ENCODE results near the gene RPP25.
"Not testable (repeated sequence)": the region's sequence is repeated elsewhere in the genome, so short reads cannot be mapped to it uniquely, and the experiment has no call there.

Gene RPP25

GRCh38 chr15:74962671-74963070 lies 6.1 kb upstream of the RPP25 start:
- DNase-seq (ENCODE audit: low read depth in 2 of 2), result no peak

DNA sequence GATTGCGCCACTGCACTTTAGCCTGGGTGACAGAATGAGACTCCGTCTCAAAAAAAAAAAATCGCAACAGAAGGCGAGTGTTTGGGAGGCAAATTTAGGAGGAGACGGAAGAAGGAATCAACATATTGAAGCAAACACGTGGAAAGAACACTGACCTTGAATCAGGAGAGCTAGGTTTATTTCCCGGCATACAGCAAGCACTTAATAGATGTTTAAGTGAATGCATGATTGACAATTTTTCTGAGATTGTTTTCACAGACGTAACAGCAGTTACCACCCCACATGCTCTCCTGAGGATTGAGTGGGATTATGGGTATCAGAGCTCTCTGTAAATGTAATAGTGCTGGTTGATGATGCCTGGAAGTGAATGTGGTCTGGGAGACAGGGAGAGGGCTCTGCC lies 5.6 kb upstream of the RPP25 start:
- no peak for DNase-seq (ENCODE audit: low read depth in 2 of 2)

GRCh38 chr15:74961616-74962015 lies 5.0 kb upstream of the RPP25 start:
- DNase-seq (ENCODE audit: low read depth in 2 of 2), result no peak

DNA sequence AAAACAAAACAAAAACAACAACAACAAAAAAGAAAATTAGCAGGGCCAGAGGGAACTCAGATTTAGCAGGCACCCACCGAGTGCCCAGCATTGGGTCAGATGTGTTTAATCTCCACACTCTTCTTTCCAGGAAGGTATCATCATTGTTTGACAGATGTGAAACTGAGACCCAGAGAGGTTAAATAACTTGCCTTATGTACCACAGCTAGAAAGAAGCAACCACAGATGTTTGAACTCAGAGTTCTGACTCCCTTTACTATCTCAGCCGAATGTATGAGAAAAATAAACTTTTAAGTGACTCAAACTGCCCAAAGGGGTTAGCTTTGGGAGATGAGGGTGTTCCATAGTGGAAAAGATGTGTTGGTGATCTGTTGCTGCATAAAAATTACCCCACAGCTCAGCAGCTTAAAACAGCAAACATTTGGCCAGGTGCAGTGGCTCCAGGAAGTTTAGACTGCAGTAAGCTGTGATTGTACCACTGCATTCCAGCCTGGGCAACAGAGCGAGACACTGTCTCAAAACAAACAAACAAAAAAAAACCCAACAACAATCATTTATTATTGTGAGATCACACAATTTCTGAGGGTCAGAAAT lies 4.5 kb upstream of the RPP25 start:
- no peak for DNase-seq (ENCODE audit: low read depth in 2 of 2)

GRCh38 chr15:74960286-74960685 lies 3.7 kb upstream of the RPP25 start:
- DNase-seq (ENCODE audit: low read depth in 2 of 2), result no peak

DNA sequence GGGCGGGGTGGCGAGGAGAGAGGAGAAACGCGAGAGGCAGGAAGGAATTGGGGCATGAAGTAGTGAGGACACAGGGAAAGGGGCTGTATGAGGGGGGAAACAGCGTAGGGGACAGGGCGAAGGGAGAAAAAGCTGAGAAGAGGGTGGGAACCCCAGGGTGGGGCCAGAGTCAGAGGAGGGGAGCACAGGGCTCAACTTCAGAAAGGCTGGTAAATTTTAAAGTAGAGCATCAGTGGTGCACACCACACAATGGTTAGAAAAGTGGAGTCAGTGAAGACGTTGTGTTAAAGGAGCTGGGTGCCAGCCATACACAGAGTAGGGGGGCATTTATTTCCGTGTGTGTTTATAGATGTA lies 3.0 kb upstream of the RPP25 start:
- no peak for DNase-seq (ENCODE audit: low read depth in 2 of 2)

GRCh38 chr15:74958908-74959585 lies 2.5 kb upstream of the RPP25 start:
- no peak for DNase-seq (ENCODE audit: low read depth in 2 of 2)

DNA sequence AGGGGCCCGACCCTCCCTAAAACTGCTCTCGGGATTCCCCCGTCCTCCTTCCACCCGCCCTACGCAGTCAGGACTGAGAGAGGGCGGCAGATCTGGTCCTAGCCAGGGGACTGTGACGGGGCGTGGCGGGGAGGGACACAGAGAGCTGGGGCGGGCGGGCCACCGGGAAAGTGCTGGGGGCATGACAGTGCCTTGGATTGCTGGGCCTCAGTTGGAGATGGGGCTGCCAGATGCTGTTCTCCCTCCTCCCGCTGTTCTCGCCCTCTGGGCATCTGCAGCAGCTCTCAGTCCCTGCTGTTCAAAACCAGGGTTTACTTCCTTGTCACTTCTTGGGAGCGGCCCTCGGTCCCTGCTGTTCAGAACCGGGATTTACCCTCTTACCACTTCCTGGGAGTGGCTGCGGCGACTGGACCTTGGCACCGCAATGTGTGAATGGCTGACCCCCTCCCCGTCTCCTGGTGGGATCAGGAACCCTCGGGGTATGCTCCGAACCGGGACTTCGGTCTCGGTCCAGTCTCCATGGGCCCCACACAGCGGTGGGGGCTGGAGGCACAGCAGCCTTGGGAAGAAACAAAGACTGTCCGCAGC lies 1.8 kb upstream of the RPP25 start:
- no peak for DNase-seq (ENCODE audit: low read depth in 2 of 2)

GRCh38 chr15:74957476-74958035 lies 984 bp upstream of the RPP25 start:
- DNase-seq (ENCODE audit: low read depth in 2 of 2), result no peak

DNA sequence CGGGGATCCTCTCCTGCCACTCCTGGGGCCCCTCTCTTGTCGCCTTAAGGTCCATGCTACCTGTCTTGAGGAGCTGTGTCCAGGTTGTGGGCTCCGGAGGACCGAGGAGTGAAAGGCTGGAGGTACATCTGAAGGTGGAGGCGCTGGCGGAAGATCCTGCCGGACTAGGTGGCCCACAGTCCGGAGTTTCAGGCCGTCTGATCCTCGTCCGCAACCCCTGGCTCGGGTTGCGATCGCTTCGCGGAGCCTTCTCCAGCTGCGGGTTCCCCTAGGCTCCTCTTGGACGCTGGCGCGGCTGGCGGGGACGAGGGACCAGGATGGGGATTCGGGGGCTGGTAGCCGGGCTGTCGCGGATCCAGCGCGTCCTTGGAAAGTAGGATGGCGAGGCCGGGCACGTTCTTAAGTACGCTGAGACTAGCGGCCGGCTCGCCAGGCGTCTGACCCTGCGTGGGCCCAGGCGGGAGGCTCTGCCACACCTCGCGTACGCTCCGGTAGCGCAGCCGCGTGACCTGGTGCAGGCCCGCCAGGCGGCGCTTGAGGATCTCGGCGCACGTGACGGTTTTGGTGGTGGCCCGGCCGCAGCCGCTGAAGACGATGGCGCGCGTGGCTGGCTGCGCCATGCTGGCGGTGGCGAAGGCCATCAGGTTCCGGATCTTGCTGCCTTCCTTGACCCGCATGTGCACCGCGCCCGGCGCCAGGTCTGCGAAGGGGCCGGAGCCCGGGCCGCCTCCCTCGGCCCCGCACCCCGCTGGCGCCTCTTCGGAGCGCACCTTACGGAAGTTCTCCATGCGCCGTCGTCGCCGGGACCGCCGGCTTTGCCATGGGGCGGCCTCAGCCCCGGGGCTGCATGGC lies 550 bp downstream of the RPP25 start:
- DNase-seq (ENCODE audit: low read depth in 2 of 2), result peak; percentile 59 to 64

DNA sequence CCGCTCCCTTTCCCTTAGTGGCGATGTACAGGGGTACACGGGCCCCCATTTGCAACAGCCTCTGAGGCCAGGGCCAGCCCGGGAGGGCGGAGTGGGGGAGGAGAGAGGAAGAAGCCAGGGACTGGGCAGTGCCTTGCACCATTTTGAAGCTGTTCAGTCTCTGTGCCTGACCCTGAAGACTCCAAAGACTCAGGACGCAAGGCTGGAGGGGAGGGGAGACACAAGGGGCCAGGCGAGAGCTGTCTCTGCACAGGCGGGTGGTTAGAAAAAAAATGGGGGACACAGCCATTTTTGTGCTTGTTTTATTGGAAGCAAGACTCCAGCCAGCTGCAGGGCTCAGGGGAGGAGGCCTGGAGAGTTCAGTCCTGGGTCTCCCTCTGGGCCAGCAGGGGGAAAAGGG lies 1.6 kb downstream of the RPP25 start:
- no peak for DNase-seq (ENCODE audit: low read depth in 2 of 2)

GRCh38 chr15:74954515-74954914 lies 2.1 kb downstream of the RPP25 start:
- DNase-seq (ENCODE audit: low read depth in 2 of 2), result no peak

- no peak for DNase-seq (ENCODE audit: low read depth in 2 of 2)
Observed at GRCh38 chr15:74951006-74951405, 5.6 kb downstream of the RPP25 start.

DNA sequence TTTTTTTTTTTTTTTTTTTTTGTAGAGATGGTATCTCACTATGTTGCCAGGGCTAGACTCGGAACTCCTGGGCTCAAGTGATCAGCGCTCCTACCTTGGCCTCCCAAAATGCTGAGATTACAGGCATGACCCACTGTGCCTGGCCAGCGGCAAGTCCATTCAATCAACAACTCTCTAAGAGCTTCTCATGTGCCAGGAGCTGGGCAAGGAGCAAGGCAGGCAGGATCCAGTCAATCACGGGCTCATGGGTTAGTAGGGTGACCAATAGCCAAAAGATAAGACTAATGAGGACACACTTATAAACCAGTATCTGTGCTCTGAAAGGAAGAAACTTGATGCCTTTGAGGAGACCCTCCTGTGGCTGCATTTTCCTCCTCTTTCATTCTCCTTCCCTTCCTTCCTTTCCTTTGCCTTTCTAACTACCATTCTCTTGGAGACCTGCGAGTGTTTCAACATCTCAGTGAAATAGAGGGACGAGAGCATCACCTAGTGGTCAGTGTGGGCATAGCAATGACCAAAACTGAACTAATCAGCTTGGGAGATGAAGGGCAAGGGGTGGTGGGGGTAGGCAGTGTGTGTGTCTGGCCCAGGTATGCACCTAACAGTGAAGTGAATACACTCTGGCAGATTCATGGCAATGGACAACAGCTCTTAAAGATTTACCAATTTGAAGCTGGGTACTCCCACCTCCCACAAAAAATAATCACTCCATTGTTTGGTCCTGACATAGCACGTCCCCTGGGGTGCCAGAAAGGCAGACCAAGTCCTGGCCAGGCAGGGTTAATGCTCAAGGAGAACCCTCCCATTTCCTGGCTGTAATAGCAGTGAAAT lies 6.3 kb downstream of the RPP25 start:
- peak; percentile 48 to 67 for DNase-seq (ENCODE audit: low read depth in 2 of 2)

DNA sequence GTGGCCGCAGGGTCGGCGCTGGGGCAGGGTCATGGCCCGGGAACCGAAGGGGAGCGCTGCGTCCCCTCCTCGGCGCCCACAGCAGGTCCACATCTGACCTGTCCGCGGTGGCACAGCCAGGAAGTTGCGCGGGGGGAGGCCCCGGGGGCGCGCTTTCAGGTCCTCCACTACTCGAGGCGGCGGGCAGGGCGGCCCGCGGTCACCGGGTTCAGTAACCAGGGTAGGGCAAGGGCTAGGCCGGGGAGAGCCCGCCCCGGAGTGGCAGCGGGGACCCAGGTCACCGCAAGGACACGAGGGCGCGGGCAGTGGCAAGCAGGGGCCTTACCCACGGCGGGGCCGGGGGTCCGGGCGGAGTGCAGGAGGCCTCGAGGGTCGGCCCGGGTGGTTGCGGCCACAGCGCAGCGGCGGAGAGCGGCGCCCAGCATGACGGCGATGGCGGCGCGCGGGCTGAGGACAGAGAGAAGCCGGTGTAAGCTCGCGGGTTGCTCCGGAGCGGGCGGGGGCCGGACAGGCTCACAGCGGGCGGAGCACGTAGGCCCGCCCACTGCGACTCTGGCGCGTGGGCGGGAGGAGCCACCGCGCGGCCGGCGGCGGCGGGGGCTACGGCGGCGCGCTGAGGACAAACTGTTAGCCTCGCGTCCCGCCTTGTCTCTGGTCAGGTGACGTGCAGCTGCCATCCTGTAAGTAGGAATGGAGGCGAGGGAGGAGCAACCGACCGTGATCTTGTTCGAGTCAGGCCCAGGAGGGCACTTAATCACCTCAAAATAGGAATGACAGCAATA lies 18.8 kb downstream of the RPP25 start, which contains the start of gene COX5A:
Gene COX5A (minus strand): TSS at position 484 of the 782 bp plus-strand sequence. CDS start 59 bp downstream, at position 425.
- peak; percentile 86 to 89 for DNase-seq (ENCODE audit: low read depth in 2 of 2)

DNA sequence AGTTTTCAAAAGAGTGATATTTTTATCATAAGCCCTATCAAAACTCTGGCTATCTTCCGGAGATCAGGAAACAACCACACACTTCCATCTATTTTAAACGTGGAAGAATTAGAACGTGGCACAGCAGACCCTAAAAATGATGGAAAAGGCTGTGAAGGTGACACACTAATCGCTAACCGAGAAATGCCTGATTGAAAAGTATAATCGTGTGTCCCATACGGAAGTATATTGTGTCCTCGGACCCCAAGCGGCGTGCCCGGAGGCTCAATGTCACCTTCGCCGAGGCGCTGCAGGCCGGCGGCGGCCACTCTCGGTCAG lies 19.3 kb downstream of the RPP25 start:
- DNase-seq (ENCODE audit: low read depth in 2 of 2), result no peak

- DNase-seq (ENCODE audit: low read depth in 2 of 2), result not testable (repeated sequence)
Observed at GRCh38 chr15:74935193-74935592, 21.4 kb downstream of the RPP25 start.

- no peak for DNase-seq (ENCODE audit: low read depth in 2 of 2)
Observed at GRCh38 chr15:74933573-74933972, 23.0 kb downstream of the RPP25 start.

DNA sequence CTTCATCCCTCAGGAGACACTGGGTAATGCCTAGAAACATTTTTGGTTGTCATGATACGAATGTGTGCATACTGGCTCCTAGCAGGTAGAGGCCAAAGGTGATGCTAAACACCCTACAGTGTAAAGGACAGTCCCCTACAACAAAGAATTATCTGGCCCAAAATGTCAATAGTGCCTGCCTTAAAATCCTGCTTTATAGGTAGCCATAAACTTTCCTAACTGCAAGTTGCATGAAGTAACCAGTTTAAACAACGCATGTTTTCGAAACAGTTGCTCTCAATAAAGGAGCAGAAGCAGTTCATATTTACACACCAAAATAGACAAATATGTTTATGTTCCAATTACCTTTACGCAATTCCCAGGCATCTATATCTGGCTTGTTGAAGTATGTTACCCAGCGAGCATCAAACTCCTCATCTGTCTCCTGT lies 27.8 kb downstream of the RPP25 start:
- no peak for DNase-seq (ENCODE audit: low read depth in 2 of 2)

DNA sequence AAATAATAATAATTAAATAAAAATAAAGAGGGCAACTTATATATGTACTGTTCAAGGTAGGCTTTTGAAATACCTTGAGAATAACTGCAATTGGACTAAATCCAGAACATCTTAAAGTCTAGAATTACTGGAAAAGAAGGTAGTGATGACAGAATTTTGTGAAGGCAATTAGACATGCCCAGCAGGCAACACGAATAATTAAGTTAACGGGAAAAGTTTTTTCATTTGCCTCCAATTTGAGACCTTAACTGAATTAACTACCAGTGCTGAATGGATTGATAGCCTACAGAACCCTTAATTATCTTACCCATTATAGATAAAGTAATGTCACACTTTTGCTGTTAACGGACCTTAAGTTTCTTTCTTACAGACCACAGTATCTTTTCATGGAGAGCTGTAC lies 32.0 kb downstream of the RPP25 start:
- DNase-seq (ENCODE audit: low read depth in 2 of 2), result no peak

DNA sequence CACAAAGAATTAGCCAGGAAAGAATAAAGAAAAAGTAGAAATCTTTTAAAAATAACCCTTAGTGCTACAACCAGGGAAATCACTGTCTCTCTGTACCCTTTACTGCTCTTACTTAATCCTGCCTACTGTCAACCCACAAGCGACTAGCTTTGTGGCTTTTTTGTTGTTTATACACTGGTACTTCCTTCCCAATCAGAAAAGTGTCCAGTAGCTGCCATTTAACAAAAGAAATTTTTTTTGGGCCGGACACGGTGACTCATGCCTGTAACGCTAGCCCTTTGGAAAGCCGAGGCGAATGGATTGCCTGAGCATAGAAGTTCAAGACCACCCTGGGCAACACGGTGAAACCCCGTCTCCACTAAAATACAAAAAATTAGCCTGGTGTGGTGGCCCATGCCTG lies 36.1 kb downstream of the RPP25 start:
- DNase-seq (ENCODE audit: low read depth in 2 of 2), result no peak

All from stimulated activated CD4-positive, alpha-beta T cell treated with anti-CD3 and anti-CD28 coated beads, Interleukin-15, amount 100 ng/mL, for 48 hours (primary cell).